Activated CD4-positive, alpha-beta T cell treated with anti-CD3 and anti-CD28 coated beads, Interleukin-2, amount 50 U/mL, for 24 hours (primary cell): Measurements from ENCODE around the gene CLASP1.
"Not testable (repeated sequence)": the region's sequence is repeated elsewhere in the genome, so short reads cannot be mapped to it uniquely, and the experiment has no call there.

Source experiments
- DNase-seq, 2 donors: peaks; one replicate each; pipeline ENCODE4 v3.0.0-alpha.2; 2020; ENCODE audit warnings: low read depth in 1 of 2, low spot score in 1 of 2

Gene CLASP1

GRCh38 chr2:121583555-121583954 lies 65.7 kb downstream of the CLASP1 start:
- no peak for DNase-seq

DNA sequence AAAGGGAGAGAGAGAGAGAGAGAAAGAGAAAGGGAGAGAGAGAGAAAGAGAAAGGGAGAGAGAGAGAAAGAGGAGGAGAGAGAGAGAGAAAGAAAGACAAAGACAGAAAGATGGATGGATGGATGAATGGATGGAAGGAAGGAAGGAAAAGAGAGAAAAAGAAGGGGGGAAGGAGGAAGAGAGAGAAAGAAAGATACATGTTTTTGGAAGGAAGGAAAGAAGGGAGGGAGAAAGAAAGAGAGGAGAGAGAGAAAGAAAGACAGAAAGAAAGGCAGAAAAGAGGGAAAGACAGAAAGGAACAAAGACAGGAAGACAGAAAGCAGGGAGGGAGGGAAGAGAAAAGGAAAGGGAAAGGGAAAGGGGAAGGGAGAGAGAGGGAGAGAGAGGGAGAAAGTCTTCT lies 67.0 kb downstream of the CLASP1 start:
- no peak for DNase-seq

DNA sequence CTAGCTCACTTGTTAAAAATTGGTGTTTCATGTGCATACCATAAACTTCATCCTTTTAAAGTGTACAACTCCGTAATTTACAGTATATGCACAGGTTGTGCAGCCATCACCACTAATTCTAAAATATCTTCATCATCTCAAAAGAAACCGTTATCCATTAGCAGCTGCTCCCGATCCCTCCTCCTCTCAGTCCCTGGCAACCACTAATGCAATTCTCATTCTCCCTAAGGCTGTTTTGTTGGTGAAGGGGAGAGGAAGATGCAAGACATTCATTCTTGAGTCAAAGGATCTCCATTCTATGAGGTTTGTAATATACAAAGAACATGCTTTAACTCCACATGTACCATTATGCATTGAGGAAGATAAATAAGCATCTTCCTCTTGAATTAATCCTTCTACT lies 70.0 kb downstream of the CLASP1 start:
- no peak for DNase-seq

DNA sequence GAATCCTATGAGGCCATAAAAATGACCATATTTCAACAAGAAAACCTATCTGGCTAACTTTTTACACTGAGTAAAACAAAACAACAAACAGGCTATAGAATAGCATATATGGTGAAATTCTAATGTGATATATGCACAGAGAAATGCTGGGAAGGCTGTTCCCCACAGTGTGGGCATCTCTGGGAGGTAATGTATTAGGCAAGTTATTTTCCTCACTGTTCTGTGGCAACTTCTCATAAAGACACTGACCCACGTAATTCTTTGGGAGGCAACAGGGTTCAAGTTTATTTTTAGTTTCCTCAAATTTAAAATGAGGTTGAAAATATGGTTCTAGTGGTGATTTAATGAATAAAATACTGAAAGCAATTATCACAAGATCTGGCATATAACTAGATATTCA lies 71.9 kb downstream of the CLASP1 start:
- DNase-seq: no peak

DNA sequence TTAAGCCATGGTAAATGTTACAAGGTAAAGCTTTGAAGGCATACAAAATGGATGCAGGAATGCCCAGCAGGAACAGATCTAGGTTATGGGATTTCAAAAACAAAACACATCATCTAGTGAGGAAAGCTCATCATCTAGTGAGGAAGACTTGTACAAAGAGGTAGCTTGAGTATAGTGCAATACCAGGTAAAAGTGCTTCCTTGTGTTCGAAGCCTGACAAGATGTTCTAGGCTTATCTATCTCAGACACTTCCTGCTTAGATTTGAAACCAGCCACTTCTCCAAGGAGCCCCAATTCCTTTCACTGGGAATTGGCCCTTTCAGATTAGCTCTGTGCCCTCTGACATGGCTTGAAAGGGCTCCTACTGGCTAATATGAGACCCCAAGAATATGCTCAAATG lies 73.0 kb downstream of the CLASP1 start:
- DNase-seq: no peak

DNA sequence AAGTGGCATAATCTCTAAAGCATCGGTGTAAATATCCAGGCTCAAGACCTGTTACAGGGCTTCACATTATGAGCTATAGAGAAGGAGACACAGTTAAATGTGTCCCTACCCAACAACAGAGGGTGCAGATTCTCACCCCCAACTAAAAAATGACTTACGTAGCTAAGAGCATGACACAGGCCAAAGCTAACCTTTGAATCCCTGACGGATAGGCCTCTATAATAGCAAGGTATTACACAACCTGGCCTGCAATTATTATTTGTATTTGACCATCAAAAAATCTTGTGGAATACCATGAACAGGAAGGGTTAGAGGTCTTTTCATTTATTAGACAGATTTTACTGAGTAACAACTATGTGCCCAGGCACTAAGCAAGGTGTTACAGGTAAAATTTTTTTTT lies 73.5 kb downstream of the CLASP1 start:
- DNase-seq: no peak

GRCh38 chr2:121570667-121571055 lies 78.6 kb downstream of the CLASP1 start:
- DNase-seq: no peak

GRCh38 chr2:121570036-121570666 lies 79.1 kb downstream of the CLASP1 start:
- no peak for DNase-seq

- DNase-seq: no peak
Measured at GRCh38 chr2:121567957-121568409, 81.3 kb downstream of the CLASP1 start.

DNA sequence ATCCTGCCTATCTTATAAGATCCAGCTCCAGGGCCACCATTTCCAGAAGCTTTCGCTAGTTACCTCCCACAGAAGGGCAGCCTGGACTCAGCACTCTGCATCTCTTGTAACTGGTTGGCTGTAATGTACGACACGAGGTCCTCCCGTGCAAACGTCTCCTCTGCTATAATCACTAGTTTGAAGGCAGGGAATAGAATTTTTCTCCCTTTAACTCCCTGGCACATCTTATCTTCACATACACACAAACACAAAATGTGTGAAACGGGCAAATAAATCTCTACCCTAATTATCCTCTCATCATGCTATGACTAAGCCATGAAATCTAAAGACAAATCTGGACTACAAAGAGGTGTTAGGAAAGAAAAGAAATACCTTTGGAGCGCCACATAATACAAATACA lies 81.8 kb downstream of the CLASP1 start:
- no peak for DNase-seq

DNA sequence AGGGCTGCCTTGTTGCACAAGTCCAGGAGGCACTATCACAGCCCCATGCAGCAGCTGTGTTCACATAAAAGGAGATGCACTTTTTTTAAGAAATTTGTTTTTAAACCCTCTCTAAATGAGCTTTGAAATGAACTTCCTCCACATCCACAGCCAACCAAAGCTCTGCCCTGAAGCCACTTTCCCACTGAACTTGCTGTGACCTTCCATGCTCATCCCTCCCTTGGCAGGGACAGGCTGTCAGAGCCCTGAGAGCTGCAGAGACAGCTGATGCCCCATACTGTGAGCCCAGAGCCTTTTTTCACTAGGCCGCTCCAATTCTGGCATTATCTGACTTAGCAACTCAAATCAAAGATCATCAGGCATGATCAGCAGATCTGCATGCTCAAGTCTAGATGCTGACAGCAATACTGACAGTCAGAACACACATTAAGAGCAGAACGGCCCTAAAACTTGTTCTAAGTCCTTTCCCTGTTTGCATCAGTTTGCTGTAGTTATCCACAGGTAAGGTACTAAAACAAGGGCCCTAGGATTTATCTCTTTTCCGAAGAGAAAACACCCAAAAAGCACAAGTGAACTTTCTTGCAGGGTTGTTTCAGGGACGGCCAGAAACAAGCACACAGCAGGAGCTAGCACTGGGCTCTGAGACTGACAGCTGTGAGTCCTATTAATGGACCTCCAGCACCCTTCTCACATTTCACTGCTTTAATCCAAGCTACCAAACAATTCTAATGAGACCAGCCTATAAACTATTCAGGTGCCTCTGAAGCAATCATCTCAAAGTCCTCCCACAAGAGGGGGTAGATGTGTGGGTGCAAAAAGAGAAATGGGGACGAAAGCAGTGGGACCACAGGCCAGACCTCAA lies 83.6 kb downstream of the CLASP1 start:
- DNase-seq: no peak

DNA sequence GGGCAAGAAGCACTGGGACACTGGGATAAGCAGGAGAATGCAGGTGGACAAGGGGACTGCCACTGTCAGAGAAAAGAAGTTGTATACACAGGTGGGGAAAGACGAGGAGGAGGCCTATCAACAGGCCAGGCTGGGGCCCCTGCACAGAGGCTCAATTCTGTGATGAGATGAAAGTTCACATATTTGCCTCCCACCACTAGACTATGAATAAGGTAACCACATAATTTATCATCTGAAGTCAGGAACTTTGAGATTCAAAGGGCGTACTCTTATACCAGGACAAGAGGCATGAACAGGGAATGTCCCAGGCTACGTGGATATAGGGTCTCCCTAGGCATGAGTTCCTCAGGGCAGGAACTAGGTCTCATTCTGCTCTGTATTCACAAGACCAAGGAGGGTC lies 84.4 kb downstream of the CLASP1 start:
- DNase-seq: no peak

- not testable (repeated sequence) for DNase-seq
Measured at GRCh38 chr2:121563754-121564153, 85.5 kb downstream of the CLASP1 start.

GRCh38 chr2:121562269-121563176 lies 86.7 kb downstream of the CLASP1 start:
- DNase-seq: no peak

DNA sequence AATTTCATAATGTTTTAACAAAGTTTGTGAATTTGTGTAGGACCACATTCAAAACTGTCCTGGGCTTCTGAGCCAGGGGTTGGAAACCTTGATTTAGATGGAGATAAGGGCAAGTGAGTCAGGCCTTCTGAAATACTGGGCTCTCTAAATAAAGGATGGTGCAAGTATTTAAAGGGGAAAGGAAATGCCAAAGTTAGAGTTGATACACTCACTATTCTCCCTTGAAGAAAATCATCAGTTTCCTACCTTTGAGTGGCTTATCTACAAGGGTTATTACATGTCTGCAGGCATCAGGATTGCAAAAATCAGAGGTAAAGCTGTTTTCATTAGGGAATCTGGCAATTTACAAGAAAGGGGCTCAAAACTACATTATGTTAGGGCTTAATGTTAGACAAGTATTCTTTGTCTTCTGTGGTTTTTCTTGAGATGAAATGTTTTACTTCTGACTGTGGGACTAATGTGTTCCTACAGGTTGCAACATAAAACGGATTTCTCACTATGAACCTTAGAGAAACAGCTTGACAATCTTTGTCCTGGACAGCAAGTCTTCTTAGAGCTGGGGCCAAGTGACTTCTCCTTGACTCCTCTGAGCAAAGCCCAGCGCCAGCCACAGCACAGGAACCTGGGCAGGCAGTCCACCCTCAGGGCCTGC lies 87.5 kb downstream of the CLASP1 start:
- no peak for DNase-seq

DNA sequence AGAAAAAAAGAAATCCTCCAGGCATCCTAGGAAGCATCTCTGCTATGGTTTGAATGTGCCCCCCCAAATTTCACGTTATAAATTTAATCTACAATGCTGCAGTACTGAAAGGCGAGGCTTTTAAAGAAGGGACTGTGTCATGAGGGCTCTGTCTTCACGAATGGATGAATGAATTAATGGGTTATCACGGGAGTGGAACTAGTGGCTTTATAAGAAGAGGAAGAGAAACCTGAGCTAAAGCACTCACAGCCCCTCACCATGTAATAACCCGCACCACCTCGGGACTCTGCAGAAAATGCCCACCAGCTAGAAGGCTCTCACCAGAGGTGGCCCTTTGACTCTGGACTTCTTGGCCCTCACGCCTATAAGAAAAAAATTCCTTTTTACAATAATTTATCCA lies 90.9 kb downstream of the CLASP1 start:
- no peak for DNase-seq

DNA sequence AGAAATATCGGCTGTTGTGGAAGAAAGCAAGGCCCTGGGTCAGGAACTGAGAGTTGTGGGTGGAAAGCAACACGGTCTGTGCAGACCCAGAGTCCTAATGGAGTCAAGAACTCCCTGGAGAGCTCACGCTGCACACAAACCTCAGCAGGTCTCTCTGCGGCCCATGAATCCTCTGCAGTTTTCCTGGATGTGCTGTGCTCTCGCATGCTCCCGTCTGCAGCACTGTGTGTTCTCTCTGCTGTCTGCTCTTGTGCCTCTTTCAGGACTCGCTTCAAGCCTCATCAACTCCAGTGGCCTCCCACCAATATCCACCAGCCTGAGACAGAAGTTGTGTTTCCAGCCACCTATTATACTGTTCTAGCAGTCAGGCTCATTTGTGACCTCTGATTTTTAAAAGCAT lies 94.3 kb downstream of the CLASP1 start:
- no peak for DNase-seq

- DNase-seq: not testable (repeated sequence)
Measured at GRCh38 chr2:121552477-121553180, 96.6 kb downstream of the CLASP1 start.

- no peak for DNase-seq
Measured at GRCh38 chr2:121550669-121551068, 98.6 kb downstream of the CLASP1 start.

DNA sequence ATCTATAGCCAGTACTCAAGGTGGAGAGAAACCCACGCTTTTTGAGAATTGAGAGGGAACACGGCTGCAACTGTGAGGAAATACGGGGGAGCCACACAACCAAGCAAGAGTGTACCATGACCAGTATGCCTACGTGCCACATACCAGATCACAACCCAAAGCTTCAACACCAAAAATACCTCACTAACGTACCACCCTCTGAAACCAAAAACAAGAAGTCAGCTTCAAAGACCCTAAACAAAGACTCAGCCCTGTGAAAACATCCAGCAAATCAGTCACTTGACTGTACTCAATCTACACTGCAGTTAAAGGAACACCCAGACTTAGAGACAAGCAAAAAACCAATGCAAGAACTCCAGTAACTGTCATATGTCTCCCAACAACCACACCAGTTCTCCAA lies 101.6 kb downstream of the CLASP1 start:
- DNase-seq: no peak

DNA sequence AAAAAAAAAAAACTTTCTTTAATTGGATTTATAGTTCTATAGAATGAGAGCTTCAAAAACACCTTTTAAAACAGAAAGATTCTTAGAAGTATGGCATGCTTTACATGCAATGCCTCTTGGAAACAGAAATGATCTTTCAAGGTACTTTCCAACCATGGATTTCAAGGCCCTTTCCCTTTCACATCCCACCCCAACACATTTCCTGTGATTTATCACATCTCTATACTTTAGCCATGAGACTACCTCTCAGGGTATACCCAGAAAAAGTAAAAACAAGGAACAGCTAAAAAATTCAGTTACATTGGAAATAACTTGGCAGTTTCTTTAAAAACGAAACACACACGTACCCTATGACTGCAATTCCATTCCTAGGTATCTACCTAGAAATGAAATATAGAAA lies 103.3 kb downstream of the CLASP1 start:
- DNase-seq: no peak
